Heart left ventricle (tissue), 13 donors: ENCODE results near the gene SNAPC5.

Experiments
- CTCF ChIP-seq, 12 donors: fragments of 200-600 bp; sonication (generic) in 4 of 12; IDR thresholded peaks; one replicate each; pipeline versions ENCODE4 v1.5.0 to v1.8.0; 2018 to 2022; ENCODE audit warnings: antibody characterized with exemption in 12 of 12, mild to moderate bottlenecking in 5 of 12
- POLR2A ChIP-seq, 2 donors: fragments of 450-650 bp; IDR thresholded peaks; one replicate each; pipeline ENCODE4 v1.6.1; 2017; ENCODE audit warnings: antibody characterized with exemption in 2 of 2, mild to moderate bottlenecking in 2 of 2, moderate library complexity in 2 of 2
- donor health status: ischemic (EF 13 %, LVEDD 7.1; RV severe dilation, severe dysfunction).
- donor health status: DM: no; HTN: yes; CAD: no.
- donor health status: DM: no; HTN: no; CAD: no.
- donor health status: ischemic (EF 25% LVEDD 6.9; RV normal size, moderate dysfunction).
- donor health status: ischemic (EF 25% LVEDD 5.7; RV mildly dilated, moderate dysfunction).
- donor health status: ischemic (EF 35%, LVEDD 5.7; RV mildly dilated, moderate dysfunction).
- donor health status: nonischemic (EF 11% LVEDD 7.7; RV severe dilation, severe dysfunction).
- donor health status: DM: yes; HTN: yes; CAD: no.
- donor health status: PGD.
- donor health status: ischemic (EF 29% LVEDD 5.4; RV normal size, mild dysfunction).
- donor health status: nonischemic (EF 23%, LVEDD 6.1; RV moderate dilation, normal function).

GRCh38 chr15:66535056-66535455 lies 37.5 kb upstream of the SNAPC5 start:
- no peak for TF ChIP-seq CTCF (IDR thresholded peaks at IDR 0.05)
- TF ChIP-seq POLR2A (IDR thresholded peaks at IDR 0.05): no peak
